Measurements from ENCODE around the gene ZNF532.
"Not testable (repeated sequence)": the region's sequence is repeated elsewhere in the genome, so short reads cannot be mapped to it uniquely, and the experiment has no call there.

ZNF532 gene

GRCh38 chr18:59015531-59016152, 151.0 kb downstream of the ZNF532 start:
- Mint-ChIP-seq H3K36me3 (ENCODE audit: insufficient read depth) (no peaks in the 10 kb centered on the region), H3K4me1 (ENCODE audit: low read depth in 2 of 2) (no peaks in the 10 kb centered on the region), H3K4me3 (no peak overlapping the region), H3K9me3 (no peaks in the 10 kb centered on the region), H3K27ac (no peak overlapping the region), H3K27me3 (peaks cover 0 to 13% of the 10 kb centered on the region in 2 donors)
- DNase-seq (no peak), ATAC-seq (replicated peaks) (no peak)

- H3K27me3 Mint-ChIP-seq = peaks cover 0 to 29% of the 10 kb centered on the region in 2 donors
- no peaks in the 10 kb centered on the region for H3K9me3 Mint-ChIP-seq
- ATAC-seq (replicated peaks) = no peak
- no peaks in the 10 kb centered on the region for H3K36me3 Mint-ChIP-seq (ENCODE audit: insufficient read depth)
- no peak overlapping the region for H3K27ac Mint-ChIP-seq
- no peak for DNase-seq
- H3K4me3 Mint-ChIP-seq = no peak overlapping the region
- no peaks in the 10 kb centered on the region for H3K4me1 Mint-ChIP-seq (ENCODE audit: low read depth in 2 of 2)
These were observed 156.8 kb downstream of the ZNF532 start for GRCh38 chr18:59021500-59021899.

- Mint-ChIP-seq H3K27me3 (peaks cover 0 to 34% of the 10 kb centered on the region in 2 donors), H3K9me3 (no peaks in the 10 kb centered on the region), H3K4me1 (ENCODE audit: low read depth in 2 of 2) (no peaks in the 10 kb centered on the region), H3K4me3 (no peak overlapping the region), H3K27ac (no peak overlapping the region), H3K36me3 (ENCODE audit: insufficient read depth) (no peaks in the 10 kb centered on the region)
- ATAC-seq (replicated peaks) (no peak), DNase-seq (no peak)
These were observed 157.7 kb downstream of the ZNF532 start for GRCh38 chr18:59022167-59022945.

- H3K4me3 Mint-ChIP-seq = no peak overlapping the region
- H3K36me3 Mint-ChIP-seq (ENCODE audit: insufficient read depth) = no peaks in the 10 kb centered on the region
- H3K27ac Mint-ChIP-seq = no peak overlapping the region
- no peak for DNase-seq
- no peaks in the 10 kb centered on the region for H3K9me3 Mint-ChIP-seq
- peaks cover 0 to 45% of the 10 kb centered on the region in 2 donors for H3K27me3 Mint-ChIP-seq
- no peaks in the 10 kb centered on the region for H3K4me1 Mint-ChIP-seq (ENCODE audit: low read depth in 2 of 2)
- no peak for ATAC-seq (replicated peaks)
These were observed 160.2 kb downstream of the ZNF532 start for GRCh38 chr18:59024829-59025228.

GRCh38 chr18:59025532-59025931, 160.9 kb downstream of the ZNF532 start:
- H3K36me3 Mint-ChIP-seq (ENCODE audit: insufficient read depth); H3K9me3 Mint-ChIP-seq; H3K4me3 Mint-ChIP-seq; DNase-seq; H3K27ac Mint-ChIP-seq; ATAC-seq (replicated peaks); H3K4me1 Mint-ChIP-seq (ENCODE audit: low read depth in 2 of 2): not testable (repeated sequence)
- peaks cover 0 to 48% of the 10 kb centered on the region in 2 donors for H3K27me3 Mint-ChIP-seq

GRCh38 chr18:59026364-59026763, 161.7 kb downstream of the ZNF532 start:
- DNase-seq = no peak
- Mint-ChIP-seq H3K9me3 (no peaks in the 10 kb centered on the region), H3K27me3 (peaks cover 0 to 42% of the 10 kb centered on the region in 2 donors), H3K4me3 (no peak overlapping the region), H3K27ac (no peak overlapping the region), H3K4me1 (ENCODE audit: low read depth in 2 of 2) (no peaks in the 10 kb centered on the region), H3K36me3 (ENCODE audit: insufficient read depth) (no peaks in the 10 kb centered on the region)
- no peak for ATAC-seq (replicated peaks)

GRCh38 chr18:59026831-59027410, 162.2 kb downstream of the ZNF532 start:
- ATAC-seq (replicated peaks) = no peak
- peaks cover 0 to 44% of the 10 kb centered on the region in 2 donors for H3K27me3 Mint-ChIP-seq

GRCh38 chr18:59029663-59030429, 165.2 kb downstream of the ZNF532 start:
- no peaks in the 10 kb centered on the region for H3K9me3 Mint-ChIP-seq
- H3K27ac Mint-ChIP-seq = no peak overlapping the region
- no peaks in the 10 kb centered on the region for H3K36me3 Mint-ChIP-seq (ENCODE audit: insufficient read depth)
- DNase-seq = no peak
- no peaks in the 10 kb centered on the region for H3K4me1 Mint-ChIP-seq (ENCODE audit: low read depth in 2 of 2)
- H3K27me3 Mint-ChIP-seq = peaks cover 0 to 33% of the 10 kb centered on the region in 2 donors
- ATAC-seq (replicated peaks) = no peak
- no peak overlapping the region for H3K4me3 Mint-ChIP-seq

More at GRCh38 chr18:59026831-59027410, 162.2 kb downstream of the ZNF532 start:
- H3K27ac Mint-ChIP-seq = no peak overlapping the region
- H3K36me3 Mint-ChIP-seq (ENCODE audit: insufficient read depth) = no peaks in the 10 kb centered on the region
- H3K4me3 Mint-ChIP-seq = no peak overlapping the region
- H3K4me1 Mint-ChIP-seq (ENCODE audit: low read depth in 2 of 2) = no peaks in the 10 kb centered on the region
- no peak for DNase-seq
- H3K9me3 Mint-ChIP-seq = no peaks in the 10 kb centered on the region

- no peak for ATAC-seq (replicated peaks)
- H3K27me3 Mint-ChIP-seq = peaks cover 0 to 32% of the 10 kb centered on the region in 2 donors
- no peak overlapping the region for H3K4me3 Mint-ChIP-seq
- no peaks in the 10 kb centered on the region for H3K4me1 Mint-ChIP-seq (ENCODE audit: low read depth in 2 of 2)
- no peak overlapping the region for H3K27ac Mint-ChIP-seq
- H3K36me3 Mint-ChIP-seq (ENCODE audit: insufficient read depth) = no peaks in the 10 kb centered on the region
- DNase-seq = no peak
- H3K9me3 Mint-ChIP-seq = no peaks in the 10 kb centered on the region
These were observed 167.6 kb downstream of the ZNF532 start for GRCh38 chr18:59032308-59032707.

GRCh38 chr18:59033359-59033758, 168.7 kb downstream of the ZNF532 start:
- Mint-ChIP-seq H3K4me1 (ENCODE audit: low read depth in 2 of 2) (no peaks in the 10 kb centered on the region), H3K27me3 (peaks cover 4 to 36% of the 10 kb centered on the region in 2 donors), H3K36me3 (ENCODE audit: insufficient read depth) (no peaks in the 10 kb centered on the region), H3K4me3 (no peak overlapping the region), H3K27ac (no peak overlapping the region), H3K9me3 (no peaks in the 10 kb centered on the region)
- ATAC-seq (replicated peaks) (no peak), DNase-seq (no peak)

- Mint-ChIP-seq H3K9me3 (no peaks in the 10 kb centered on the region), H3K27ac (no peak overlapping the region), H3K4me3 (no peak overlapping the region), H3K4me1 (ENCODE audit: low read depth in 2 of 2) (no peaks in the 10 kb centered on the region), H3K27me3 (peaks cover 6 to 40% of the 10 kb centered on the region in 2 donors), H3K36me3 (ENCODE audit: insufficient read depth) (no peaks in the 10 kb centered on the region)
- ATAC-seq (replicated peaks) = no peak
- DNase-seq = no peak
These were observed 169.3 kb downstream of the ZNF532 start for GRCh38 chr18:59033974-59034373.

- Mint-ChIP-seq H3K27me3 (peaks cover 9 to 39% of the 10 kb centered on the region in 2 donors), H3K4me3 (no peak overlapping the region), H3K36me3 (ENCODE audit: insufficient read depth) (no peaks in the 10 kb centered on the region), H3K4me1 (ENCODE audit: low read depth in 2 of 2) (no peaks in the 10 kb centered on the region), H3K27ac (no peak overlapping the region), H3K9me3 (no peaks in the 10 kb centered on the region)
- ATAC-seq (replicated peaks) (no peak), DNase-seq (no peak)
These were observed 170.9 kb downstream of the ZNF532 start for GRCh38 chr18:59035591-59035990.
